ENCODE data around the gene EDA.

The EDA gene

DNA sequence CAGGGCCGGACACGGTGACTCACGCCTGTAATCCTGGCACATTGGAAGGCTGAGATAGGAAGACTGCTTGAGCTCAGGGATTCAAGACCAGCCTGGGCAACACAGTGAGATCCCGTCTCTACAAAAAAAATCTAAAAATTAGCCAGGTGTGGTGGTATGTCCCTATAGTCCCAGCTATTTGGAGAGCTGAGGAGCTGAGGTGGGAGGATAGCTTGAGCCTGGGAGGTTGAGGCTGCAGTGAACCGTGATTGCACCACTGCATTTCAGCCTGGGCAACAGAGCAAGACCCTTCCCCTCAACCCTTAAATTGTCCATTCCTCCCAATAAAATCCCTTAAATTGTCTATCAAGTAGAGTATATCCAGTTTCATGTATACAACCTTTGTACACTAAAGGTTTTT is 463.4 kb downstream of the EDA start:
- DNase-seq (ENCODE audit: low spot score), result no peak

DNA sequence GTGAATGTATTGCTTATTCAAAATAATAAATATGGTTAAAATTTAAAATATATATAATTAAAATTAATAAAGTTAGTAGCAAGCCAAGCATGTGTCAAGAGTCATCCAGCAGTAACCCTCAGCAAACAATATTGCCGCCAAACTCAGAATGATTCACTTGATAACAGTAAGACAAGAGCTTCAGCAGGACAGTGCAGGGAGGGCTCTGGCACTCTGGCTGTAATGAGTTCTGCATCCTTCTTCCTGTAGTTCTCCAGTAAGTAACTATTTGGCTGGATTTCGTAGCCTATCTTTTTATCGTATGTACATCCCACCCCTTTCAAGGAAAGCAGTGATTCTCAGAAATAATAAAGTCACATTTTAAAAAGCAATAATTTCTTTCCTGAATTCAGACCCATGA is 464.0 kb downstream of the EDA start:
- DNase-seq (ENCODE audit: low spot score), result no peak

DNA sequence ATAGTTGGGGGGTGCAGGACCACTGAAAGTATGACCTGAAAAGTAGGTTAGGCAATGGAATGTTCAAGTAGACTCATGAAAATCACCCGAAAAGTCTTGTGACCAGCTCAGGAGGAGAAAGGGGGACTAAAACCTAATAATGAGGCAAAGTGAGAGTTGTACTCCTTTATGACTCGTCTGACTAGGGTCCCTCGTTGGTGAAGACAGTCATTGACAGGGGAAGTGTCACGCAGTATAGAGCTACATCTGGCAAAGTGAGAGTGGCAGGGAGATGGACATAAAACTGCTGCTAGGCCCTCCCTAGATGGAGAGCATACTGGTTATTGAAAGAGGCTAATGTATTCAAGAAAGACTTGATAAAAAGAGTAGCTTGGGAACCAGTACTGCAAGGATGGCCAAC is 466.8 kb downstream of the EDA start:
- DNase-seq (ENCODE audit: low spot score), result no peak

DNA sequence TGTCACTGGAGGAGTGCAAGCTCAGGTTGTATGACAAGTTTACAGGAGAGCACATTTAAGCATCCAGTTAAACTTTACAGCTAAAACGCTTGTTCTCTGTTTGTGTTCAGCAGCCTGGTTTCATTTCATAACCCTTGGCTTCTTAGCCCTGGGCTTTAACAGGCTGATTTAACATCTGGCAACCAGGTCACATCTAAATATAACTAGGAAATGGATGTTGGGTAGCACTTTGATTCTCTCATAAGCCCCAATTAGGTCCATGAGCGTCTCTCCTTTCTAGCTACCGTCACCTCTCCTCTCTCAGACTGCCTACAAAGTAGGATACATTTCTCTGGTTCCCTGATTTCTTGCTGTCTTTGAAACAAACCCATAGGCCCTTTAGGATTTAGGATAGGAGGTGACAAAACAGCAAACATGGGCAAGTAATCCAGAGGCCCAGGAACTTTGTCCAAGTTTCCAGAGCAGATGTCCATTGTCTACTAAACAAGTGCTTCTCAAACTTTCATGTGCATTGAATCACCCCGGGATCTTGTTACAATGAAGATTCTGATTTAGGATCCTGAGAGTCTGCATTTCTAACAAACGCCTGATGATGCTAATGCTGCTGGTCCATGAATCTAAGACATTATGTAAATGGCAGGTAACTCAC is 468.8 kb downstream of the EDA start:
- DNase-seq (ENCODE audit: low spot score), result no peak

DNA sequence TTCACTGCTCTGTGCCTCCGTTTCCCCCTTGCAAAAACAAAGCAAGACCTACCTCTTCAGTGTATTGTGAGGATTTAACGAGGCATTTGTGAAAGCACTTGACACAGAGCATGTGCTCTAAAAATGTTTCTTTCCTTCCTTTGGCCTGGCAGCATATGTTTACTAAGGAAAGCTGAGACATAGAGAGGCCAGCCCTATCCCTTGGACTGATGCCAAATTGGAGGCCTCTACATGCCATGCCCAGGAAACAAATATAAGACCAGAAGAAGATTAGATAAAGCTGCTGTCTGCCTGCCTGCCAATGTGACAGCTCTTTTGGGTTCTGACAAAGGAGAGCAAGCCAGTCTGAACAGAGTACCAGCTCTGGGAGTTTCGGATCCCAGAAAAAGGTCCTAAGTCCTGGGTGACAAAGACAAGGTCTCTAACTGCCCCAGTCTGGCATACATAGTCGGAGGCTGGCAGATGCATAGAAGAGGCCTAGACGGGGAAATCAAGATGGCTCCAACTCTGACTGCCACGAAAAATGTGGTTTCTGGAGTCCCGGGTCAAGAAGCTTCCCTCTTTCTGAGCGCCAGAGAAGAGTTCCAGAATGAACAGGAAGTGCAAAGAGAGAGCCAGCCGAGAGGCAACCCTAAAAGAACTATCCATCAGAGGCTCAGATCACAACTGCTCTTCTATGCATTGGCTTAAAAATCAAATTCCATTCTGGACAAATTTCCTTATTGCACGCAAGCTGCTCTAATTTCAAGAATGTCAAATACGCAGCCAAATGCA is 472.1 kb downstream of the EDA start:
- DNase-seq (ENCODE audit: low spot score), result peak; percentile 20

DNA sequence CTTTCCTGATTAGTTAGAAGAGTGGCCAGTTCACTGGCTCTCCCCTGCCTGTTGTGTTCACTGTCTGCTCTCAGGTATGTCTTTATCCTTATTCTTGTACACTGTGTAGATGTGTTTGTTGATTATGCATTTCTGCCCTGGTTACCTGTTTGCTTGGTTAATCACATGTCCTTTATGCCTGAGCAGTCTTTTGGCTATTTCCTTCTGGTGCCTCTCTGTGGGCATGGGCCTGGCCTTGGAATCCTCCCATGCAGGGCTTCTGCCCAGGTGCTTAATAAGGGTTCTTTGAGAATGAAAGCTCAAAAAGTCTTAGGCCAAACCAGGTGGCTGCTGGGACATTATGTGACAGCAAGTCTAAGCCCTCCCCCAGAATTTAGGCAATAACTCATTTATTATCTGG is 472.8 kb downstream of the EDA start:
- no peak for DNase-seq (ENCODE audit: low spot score)

Data from hepatic stellate cell (primary cell).